GM21381 (cell line): ENCODE measurements around the gene ZNF688.
"Not testable (repeated sequence)": the region's sequence is repeated elsewhere in the genome, so short reads cannot be mapped to it uniquely, and the experiment has no call there.

Experiments used
- ATAC-seq: cut with Tn5 transposase; IDR thresholded peaks from one replicate; pipeline ENCODE4 v1.9.1; 2021; ENCODE audit warnings: mild to moderate bottlenecking, moderate library complexity; ENCODE audit not compliant: unreplicated experiment

The ZNF688 gene

GRCh38 chr16:30557957-30558788 is 13.3 kb downstream of the ZNF688 start, which contains the start of gene ZNF764:
Gene ZNF764, minus strand, starts transcription at chr16:30558374. Its CDS starts 192 bp downstream, at chr16:30558182.
- peak; percentile 85 for ATAC-seq

DNA sequence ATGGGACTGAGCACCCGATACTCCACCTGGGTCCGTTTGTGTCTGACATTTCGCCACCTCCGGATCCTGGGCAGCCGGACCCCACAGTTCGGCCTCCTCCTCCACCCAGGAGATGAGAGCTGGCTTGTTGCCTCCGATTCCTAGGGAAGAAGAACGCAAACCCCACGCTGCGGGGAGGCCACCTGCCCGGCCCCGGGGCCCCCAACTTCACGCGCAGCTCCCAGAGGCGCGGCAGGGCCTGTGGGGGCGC is 13.9 kb downstream of the ZNF688 start:
- ATAC-seq, result peak; percentile 1

DNA sequence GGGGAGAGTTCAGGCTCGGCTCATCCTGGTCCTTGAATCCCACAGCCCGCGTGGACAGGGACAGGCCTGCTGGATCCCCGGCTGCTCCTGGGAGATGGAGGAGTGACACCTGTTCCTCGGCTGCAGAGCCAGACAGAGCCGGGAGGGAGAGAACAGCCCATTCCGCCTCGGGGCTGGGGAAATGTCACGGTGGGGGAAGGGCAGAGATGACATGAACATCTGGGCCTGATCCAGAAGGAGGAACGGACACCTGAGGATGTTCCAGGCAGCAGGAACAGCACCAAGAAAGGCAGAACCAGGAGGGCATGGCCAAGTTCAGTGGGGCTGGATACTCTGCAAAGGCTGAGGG is 15.4 kb downstream of the ZNF688 start:
- no peak for ATAC-seq

DNA sequence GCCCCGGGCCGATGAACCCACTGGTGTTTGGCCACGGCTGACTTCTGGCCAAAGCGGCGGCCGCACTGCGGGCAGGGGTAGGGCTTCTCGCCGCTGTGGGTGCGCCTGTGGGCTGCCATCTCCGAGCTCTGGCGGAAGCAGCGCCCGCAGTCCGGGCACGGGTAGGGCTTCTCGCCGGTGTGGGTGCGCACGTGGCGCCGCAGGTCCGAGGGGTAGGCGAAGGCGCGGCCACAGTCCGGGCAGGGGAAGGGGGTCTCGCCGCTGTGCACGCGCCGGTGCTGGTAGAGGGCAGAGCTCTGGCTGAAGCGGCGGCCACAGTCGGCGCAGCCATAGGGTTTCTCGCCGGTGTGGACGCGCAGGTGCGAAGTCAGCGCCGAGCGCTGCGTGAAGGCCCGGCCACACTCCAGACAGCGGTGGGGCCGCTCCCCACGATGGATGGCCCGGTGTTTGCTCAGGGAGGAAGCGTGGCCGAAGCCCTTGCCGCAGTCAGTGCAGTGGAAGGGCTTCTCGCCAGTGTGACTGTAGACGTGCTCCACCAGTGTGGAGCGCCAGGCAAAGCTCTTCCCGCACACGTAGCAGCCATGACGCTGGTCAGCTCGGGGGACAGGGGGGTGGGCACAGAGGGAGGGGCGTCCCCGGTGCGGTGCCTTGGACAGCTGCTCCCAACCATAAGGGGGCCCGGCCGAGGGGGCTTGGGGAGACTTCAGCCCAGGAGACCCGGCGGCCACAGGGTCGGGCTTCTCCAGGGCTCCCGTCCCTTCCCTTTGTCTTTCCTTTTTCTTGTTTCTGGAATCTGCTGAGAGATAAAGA is 16.0 kb downstream of the ZNF688 start:
- no peak for ATAC-seq

GRCh38 chr16:30554557-30555314 is 16.8 kb downstream of the ZNF688 start:
- ATAC-seq, result no peak

DNA sequence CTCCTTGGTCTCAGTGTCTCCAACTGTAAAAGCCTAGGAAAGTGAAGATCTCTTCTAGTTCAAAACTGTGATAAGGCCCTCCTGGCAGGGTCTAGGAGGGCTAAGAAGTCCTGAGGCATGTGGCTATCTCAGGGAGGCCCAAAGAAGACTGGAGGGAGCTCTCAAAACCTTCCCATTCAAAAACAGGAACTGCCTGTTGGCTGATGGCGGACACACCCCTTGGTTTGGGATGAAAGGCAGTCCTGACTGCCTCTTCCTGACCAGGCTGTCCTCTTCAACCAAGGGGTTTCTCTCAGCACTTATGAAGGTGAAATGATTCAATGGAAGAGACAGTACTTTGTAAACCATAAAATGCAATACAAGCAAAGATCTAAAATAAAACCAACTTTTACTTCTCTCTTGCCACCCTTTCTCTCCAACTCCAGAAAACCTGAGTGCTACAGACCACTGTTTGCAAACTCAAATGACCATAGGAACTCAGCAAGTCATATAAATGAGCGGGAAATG is 18.1 kb downstream of the ZNF688 start:
- no peak for ATAC-seq

- no peak for ATAC-seq
Measured at GRCh38 chr16:30552956-30553355, 18.6 kb downstream of the ZNF688 start.

DNA sequence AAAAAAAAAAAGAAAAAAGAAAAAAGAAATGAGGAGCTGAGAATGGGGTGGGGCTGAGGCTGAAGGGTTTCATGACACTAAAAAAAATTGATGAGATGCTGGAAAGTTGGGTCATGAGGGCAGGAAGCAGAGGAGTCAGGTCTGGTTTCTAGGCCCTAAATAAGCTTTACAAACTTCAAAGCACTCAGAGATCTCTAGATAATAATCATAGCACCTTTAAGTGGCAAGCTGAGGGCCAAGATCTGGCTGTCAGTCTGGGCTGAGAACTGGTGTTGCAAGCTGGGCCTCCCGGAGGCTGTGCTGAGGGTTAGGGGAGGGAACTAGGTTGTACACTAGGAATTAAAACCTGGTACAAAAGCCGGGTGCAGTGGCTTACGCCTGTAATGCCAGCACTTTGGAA is 19.7 kb downstream of the ZNF688 start:
- no peak for ATAC-seq

- no peak for ATAC-seq
Measured at GRCh38 chr16:30548416-30549253, 22.9 kb downstream of the ZNF688 start.

DNA sequence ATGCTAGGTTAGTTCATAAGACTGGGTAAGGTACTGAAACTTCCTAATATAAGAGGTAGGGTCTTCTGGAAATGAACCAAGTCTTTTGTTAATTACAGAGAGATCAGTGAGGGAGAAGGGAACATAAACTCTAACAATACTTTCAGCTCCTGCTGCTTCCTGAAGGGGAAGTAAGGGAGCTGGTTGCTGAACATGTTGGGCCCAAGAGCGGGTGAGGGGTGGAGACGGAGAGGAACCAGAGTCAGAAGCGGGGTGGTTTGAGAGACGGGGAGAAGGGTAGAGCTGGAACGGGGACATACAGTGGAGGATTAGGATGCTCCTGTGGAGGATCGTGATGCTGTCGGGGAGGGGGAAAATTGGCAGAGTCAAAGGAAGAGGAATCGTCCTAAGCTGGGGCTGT is 25.4 kb downstream of the ZNF688 start:
- ATAC-seq, result no peak

GRCh38 chr16:30543067-30543466 is 28.4 kb downstream of the ZNF688 start:
- ATAC-seq, result no peak

GRCh38 chr16:30541502-30542329 is 29.8 kb downstream of the ZNF688 start:
- ATAC-seq, result no peak

- not testable (repeated sequence) for ATAC-seq
Measured at GRCh38 chr16:30540916-30541464, 30.5 kb downstream of the ZNF688 start.

GRCh38 chr16:30539986-30540526 is 31.5 kb downstream of the ZNF688 start:
- ATAC-seq, result not testable (repeated sequence)

DNA sequence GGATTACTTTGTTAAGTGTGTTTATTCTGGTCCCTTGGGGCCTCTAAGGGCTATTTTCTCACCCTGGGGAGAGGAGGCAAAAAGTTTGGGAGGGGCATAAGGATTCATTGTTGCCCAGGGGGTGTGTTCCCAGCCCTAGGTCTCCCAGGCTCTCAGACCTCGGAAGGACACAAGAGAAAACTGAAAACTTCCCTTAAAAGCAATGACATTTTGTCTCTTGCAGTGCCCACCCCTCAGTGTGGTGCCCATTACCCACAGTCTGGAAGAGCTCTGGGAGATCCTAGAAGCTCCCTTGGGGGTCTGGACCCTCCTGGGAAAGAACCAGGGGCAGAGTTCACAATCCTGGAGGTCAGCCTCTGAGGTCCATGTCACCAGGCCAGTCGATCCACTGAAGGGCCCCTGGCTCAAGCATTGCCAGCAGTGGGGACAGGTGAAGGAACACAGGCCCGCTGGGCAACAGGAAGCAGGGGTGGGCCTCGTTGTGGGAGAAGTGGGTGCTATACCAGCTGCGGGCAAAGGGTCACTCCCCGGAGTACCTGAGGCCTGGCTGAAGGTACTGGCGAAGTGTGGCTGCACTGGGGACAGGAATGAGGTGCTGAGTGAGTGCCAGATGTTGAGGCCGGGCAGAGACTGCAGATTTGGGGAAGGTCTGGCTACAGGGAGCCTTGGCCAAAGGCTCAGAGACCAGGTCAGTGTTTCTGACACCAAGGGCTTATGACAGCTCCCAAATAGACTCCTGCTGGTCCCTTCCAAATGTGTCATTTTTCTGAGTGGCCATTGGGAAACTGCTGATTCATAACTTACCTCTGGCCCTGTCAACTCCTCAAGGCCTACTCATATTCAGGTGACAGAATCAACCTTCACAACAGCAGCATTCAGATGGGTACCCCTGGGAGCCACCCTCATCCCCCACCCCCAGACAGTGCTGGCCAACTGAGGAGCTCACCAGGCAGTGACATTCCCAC is 32.2 kb downstream of the ZNF688 start:
- no peak for ATAC-seq

GRCh38 chr16:30536391-30537024 is 35.0 kb downstream of the ZNF688 start:
- not testable (repeated sequence) for ATAC-seq

DNA sequence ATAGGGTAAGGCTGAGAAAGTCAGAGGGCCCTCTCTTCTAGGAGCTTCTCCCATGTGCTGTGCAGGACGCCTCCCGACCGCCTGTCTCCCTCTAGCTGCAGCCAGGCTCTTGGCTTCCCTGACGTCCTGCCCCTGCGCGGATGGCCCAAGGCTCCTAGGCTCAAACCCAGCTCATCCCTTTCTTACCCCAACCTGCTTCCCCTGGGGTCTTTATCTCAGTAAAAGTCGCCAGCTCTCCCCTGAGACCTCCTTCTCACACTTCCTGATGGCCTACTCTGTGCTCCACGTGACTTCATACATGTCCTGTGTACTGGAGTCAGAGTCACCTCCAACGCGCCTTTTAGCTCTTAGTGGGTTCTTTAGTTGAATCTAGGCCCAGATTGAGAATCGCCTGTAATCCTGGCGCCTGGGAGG is 35.7 kb downstream of the ZNF688 start:
- ATAC-seq, result no peak
